Fibroblast of villous mesenchyme (primary cell): ENCODE measurements around the gene BSND. TPM values are rescaled to one million over a fixed set of nuclear protein-coding genes. Genes with fewer than 3 reads are reported as not detected.
A peak's percentile ranks its signal among the peaks of the same experiment; 100 is the strongest.

Experiments
- DNase-seq: peaks from one replicate; pipeline ENCODE4 v3.0.0-alpha.2; 2010; ENCODE audit warnings: low read depth
- H3K4me3 ChIP-seq: 2 replicates; pipeline ENCODE4 v1.5.1; 2011; ENCODE audit warnings: low read depth, mild to moderate bottlenecking, low read length
- total RNA-seq: library from RNA; depleted of rRNA; stranded (reverse); fragments of >200 nt; gene quantifications from 2 replicates; pipeline ENCODE4 v1.2.3, GENCODE V29; 2012
- TF ChIP-seq, protein P1 (sequence below): IDR thresholded peaks from 2 replicates; pipeline ENCODE4 v1.5.1; 2012; ENCODE audit warnings: low read depth, mild to moderate bottlenecking, low read length; ENCODE audit not compliant: insufficient read depth

The BSND gene
- total RNA-seq, 1 donor = not detected

DNA sequence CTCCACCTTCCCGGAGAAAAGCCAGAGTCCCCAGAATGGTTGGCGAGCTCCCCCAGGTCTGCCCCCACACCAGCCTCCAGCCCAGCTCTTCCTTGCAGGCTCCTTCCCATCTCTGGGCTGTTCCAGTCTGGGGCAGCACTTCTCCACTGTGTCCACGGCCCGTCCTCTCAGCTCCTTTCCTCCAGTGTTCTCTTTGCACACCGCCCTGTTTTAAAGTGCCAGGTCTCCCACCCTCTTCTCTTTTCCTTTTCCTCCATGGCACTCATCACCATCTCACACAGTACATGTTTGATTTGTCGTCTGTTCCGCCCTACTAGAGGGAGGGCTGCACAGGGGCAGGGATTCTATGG, 34.5 kb downstream of the BSND start:
- DNase-seq = no peak
- TF ChIP-seq, protein P1, sequence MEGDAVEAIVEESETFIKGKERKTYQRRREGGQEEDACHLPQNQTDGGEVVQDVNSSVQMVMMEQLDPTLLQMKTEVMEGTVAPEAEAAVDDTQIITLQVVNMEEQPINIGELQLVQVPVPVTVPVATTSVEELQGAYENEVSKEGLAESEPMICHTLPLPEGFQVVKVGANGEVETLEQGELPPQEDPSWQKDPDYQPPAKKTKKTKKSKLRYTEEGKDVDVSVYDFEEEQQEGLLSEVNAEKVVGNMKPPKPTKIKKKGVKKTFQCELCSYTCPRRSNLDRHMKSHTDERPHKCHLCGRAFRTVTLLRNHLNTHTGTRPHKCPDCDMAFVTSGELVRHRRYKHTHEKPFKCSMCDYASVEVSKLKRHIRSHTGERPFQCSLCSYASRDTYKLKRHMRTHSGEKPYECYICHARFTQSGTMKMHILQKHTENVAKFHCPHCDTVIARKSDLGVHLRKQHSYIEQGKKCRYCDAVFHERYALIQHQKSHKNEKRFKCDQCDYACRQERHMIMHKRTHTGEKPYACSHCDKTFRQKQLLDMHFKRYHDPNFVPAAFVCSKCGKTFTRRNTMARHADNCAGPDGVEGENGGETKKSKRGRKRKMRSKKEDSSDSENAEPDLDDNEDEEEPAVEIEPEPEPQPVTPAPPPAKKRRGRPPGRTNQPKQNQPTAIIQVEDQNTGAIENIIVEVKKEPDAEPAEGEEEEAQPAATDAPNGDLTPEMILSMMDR = no peak
- no peak overlapping the region for H3K4me3 ChIP-seq

DNA sequence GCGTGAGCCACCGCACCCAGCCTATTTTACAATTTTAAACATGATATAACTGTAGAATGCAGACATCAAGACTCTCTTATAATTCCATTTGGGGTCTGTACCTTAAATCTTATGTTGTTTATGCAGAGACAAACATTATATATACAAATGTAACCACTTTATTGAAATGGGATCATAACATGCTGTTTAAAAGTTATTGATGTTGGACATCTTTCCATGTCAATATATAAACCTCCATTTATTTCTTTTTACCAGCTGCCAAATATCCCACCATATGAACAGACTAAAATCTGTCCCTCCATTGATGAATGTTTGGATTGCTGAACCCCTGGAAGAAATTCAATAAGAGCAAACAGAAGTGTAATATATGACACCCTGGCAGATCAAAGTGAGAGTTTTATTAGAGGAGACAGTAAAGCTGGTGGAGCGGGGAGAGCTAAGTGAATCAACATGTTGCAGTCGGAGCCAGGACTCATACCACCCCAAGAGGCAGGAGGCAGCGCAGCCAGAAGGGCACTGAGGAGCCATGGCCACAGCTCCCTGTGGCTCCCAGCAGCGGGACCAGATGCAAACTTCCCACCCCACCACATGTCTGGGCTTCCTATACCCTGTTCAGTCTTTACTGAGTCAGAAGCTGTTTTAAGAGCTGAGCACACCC, 35.9 kb downstream of the BSND start:
- no peak for DNase-seq
- H3K4me3 ChIP-seq = no peak overlapping the region
- TF ChIP-seq, protein P1 = no peak

DNA sequence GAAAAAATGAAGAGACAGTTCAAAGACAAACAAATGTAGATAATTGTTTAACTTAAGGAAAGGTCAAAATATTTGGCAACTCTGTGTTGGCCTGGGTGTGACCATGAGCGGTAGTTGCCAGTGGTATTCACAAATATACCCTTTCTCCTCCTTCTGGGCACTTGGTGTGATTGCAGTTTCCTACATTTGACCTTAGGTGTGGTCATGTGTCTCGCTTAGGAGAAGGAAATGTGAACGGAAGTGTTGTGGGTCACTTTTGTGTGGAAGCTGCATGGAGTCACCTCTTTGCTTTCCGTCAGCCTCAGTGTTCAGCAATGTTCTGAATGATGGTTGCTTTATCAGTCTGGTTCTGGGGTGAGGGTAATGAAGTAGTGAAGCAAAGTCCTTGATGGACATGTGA, 37.2 kb downstream of the BSND start:
- TF ChIP-seq, protein P1 = peak; percentile 16
- H3K4me3 ChIP-seq = no peak overlapping the region
- no peak for DNase-seq

DNA sequence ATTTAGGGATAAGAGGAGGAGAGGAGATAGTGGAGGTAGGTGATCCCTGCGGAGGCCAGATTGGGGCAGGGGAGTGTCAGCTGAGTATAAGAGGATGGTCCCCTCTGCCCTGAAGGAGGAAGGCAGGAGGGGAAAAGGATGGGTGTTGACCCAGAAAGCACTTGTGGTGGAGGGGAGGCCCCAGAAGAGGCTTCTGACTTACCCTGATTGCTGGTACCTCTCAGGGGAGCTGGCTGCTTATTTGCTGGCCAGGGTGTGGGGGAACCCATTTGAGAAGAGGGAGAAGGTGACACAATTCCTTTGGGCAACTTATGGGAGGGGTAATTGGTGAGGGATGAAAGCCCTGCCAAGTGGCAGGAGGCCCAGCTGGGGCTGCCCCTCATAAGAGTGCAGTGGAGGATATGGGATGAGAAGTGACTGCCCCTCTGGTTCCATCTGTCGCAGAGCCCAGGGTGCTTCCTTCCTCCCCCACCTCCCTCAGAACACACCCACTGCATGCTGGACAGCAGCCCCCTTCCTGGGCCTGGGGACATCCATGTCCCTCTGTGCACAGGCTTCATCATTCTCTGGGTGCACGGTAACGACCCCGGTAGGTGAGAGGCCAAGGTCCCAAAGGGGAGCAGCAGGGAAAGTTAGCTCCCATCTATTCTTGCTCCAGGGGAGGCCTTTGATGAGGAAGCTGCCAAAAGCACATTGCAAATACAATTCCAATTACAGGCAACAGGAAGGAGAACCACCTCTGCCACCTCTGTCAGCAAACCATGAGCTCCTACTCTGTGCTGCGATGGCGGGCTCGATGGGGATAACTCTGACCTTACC, 39.2 kb downstream of the BSND start:
- H3K4me3 ChIP-seq = no peak overlapping the region
- TF ChIP-seq, protein P1 = no peak
- no peak for DNase-seq

DNA sequence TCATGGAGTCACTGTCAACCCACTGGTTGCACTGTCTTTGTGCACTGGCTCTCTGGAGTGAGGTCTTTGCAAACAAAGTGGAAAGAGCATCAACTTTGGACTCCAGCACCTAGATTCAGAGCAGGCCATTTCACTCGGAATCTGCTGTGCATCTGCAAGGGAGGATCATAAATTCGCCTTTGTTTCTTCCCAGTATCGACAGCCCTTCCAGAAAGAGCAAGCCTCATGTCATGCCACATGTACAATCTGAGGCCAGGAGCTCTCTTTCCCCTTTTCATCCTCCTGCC, 39.8 kb downstream of the BSND start:
- DNase-seq = no peak
- H3K4me3 ChIP-seq = no peak overlapping the region
- TF ChIP-seq, protein P1 = no peak

DNA sequence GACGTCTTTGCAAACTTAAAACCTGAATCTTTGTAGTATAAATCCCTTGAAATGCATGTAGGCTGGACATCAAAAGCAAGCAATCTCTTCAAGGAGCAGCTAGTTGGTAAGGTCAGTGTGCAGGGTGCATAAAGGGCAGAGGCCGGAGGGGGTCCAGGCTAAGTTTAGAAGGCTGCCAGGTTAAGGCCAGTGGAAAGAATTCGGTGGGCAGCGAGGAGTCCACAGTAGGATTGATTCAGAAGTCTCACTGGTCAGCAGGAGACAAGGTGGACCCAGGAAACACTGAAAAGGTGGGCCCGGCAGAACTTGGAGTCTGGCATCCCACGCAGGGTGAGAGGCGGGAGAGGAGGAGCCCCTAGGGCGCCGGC, 40.2 kb downstream of the BSND start:
- H3K4me3 ChIP-seq = no peak overlapping the region
- DNase-seq = no peak
- TF ChIP-seq, protein P1 = no peak
